ENCODE measurements around the gene GPX4. TPM values are rescaled to one million over a fixed set of nuclear protein-coding genes. Genes with fewer than 3 reads are reported as not detected.
A peak's percentile ranks its signal among the peaks of the same experiment; 100 is the strongest.

The GPX4 gene
- total and polyA plus RNA-seq, 10 of the 15 experiments (the other 5 are each of a cell fraction or from before 2014, with no cell fraction given): 33.3 to 749 (median 297) TPM

GRCh38 chr19:1122972-1123363 is 19.2 kb downstream of the GPX4 start:
- no peak for DNase-seq (ENCODE audit: low read depth, low spot score)
- 57% methylated on average over 13 of the region's 21 CpGs for WGBS (ENCODE audit: insufficient coverage, insufficient replicate concordance, low lambda C conversion rate, missing lambda C conversion rate)
- no TSS peak for BruUV-seq (replicated peaks)
- SMC1A ChIA-PET (ENCODE audit: uncharacterized antibody, unreplicated experiment): no interaction called here
- Histone ChIP-seq H3K27me3 (replicated peaks in 1 of 2; ENCODE audit: control insufficient read depth in 2 of 2, insufficient read depth in 2 of 2, low read length in 1 of 2) (no peaks in the 10 kb centered on the region), H3K36me3 (ENCODE audit: control insufficient read depth in 2 of 2, insufficient read depth in 2 of 2, low read length in 1 of 2) (peaks cover 3 to 48% of the 10 kb centered on the region in 2 experiments), H3K4me1 (ENCODE audit: control insufficient read depth, insufficient read depth, low read length) (no peaks in the 10 kb centered on the region), H3K9ac (ENCODE audit: control insufficient read depth, insufficient read depth, low read length) (no peak overlapping the region), H3K4me3 (no peak overlapping the region), H2AFZ (ENCODE audit: control insufficient read depth, low read depth, low read length) (no peak overlapping the region), H3K4me2 (ENCODE audit: control insufficient read depth, insufficient read depth) (no peak overlapping the region), H3K9me3 (replicated peaks; ENCODE audit: control insufficient read depth, insufficient read depth, low read length) (no peaks in the 10 kb centered on the region), H4K20me1 (ENCODE audit: control insufficient read depth, insufficient read depth) (no peaks in the 10 kb centered on the region), H3K79me2 (ENCODE audit: control insufficient read depth, insufficient read depth, low read length) (no peaks in the 10 kb centered on the region), H3K27ac (ENCODE audit: control insufficient read depth, insufficient read depth) (no peak overlapping the region)
- peak; percentile 91 for FAIRE-seq
- TF ChIP-seq STAT3 (IDR thresholded peaks at IDR 0.05; ENCODE audit: low read depth, low read length) (no peak), PBX3 (IDR thresholded peaks at IDR 0.05; ENCODE audit: insufficient replicate concordance, low read depth, low read length) (peak; percentile 62), MYC (IDR thresholded peaks at IDR 0.05; ENCODE audit: insufficient read depth, insufficient read length, insufficient replicate concordance, low read length, severe bottlenecking) (no peak), BCL3 (IDR thresholded peaks at IDR 0.05; ENCODE audit: borderline replicate concordance, insufficient read depth, low read depth, low read length, poor library complexity, severe bottlenecking) (no peak), NBN (IDR thresholded peaks at IDR 0.05) (no peak), NFIC (IDR thresholded peaks at IDR 0.05; ENCODE audit: low read depth, low read length) (no peak), TARDBP (IDR thresholded peaks at IDR 0.05; ENCODE audit: borderline replicate concordance) (peak; percentile 93), KDM1A (IDR thresholded peaks at IDR 0.05; ENCODE audit: borderline replicate concordance) (no peak), SP1 (IDR thresholded peaks at IDR 0.05; ENCODE audit: low read depth, low read length) (peak; percentile 96), FOXM1 (IDR thresholded peaks at IDR 0.05; ENCODE audit: low read depth, low read length) (no peak), TAF1 (IDR thresholded peaks at IDR 0.05; ENCODE audit: borderline replicate concordance, low read depth, low read length) (no peak), POLR2AphosphoS2 (IDR thresholded peaks at IDR 0.05; ENCODE audit: low read depth, low read length) (no peak), BHLHE40 (IDR thresholded peaks at IDR 0.05; ENCODE audit: borderline replicate concordance in 1 of 2, low read depth in 2 of 2, low read length in 1 of 2) (no peak), BCL11A (IDR thresholded peaks at IDR 0.05; ENCODE audit: low read depth, low read length) (no peak), POLR2A (IDR thresholded peaks at IDR 0.05; ENCODE audit: low read depth, low read length) (peak; percentile 4; the same call in 1 of the 2 replicates)
- RAD21 ChIA-PET (ENCODE audit: unreplicated experiment): interaction anchor here (0.6 to 1.3 kb wide), 3 partner anchors 9 to 143 kb away, joined by 3 to 4 read pairs (median 3); no protein-coding TSS in a partner anchor
- in situ Hi-C loops (cut with MboI) (no loop called here), intact Hi-C loops (cut with micrococcal nuclease; ENCODE audit: unreplicated experiment) (no loop called here)
- CTCF ChIA-PET: interaction anchor here (0.9 to 1.7 kb wide), 3 partner anchors 9 to 122 kb away, joined by 3 to 6 read pairs (median 3); no protein-coding TSS in a partner anchor
- POLR2A ChIA-PET: interaction anchor here (0.5 kb wide), 1 partner anchor 84 kb away, joined by 3 read pairs; no protein-coding TSS in a partner anchor
- peak; percentile 98 for ATAC-seq
